Left forelimb (tissue), 1 donor: ENCODE data around the gene SETD5.

ENCODE experiments used
- DNase-seq: peaks from one replicate; pipeline ENCODE4 v3.0.0-alpha.2; 2018; ENCODE audit warnings: low spot score

Gene SETD5

DNA sequence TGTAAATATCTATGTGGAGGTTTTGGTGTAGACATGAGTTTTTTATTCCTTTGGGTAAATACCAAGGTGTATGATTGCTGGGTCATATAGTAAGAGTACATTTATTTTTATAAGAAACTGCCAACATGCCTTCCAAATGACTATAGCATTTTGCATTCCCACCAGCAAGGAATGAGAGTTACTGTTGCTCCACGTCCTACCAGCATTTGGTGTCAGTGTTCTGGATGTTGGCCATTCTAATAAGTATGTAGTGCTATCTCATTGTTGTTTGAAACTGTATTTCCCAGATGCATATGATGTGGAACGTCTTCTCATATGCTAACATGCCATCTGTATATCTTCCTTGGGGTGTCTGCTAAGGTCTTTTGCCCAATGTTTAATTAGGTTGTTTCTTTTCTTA is 117.5 kb downstream of the SETD5 start:
- DNase-seq: no peak

GRCh38 chr3:9525078-9525477 is 127.7 kb downstream of the SETD5 start:
- no peak for DNase-seq
